ENCODE results near the gene IFT88.

Gene IFT88

DNA sequence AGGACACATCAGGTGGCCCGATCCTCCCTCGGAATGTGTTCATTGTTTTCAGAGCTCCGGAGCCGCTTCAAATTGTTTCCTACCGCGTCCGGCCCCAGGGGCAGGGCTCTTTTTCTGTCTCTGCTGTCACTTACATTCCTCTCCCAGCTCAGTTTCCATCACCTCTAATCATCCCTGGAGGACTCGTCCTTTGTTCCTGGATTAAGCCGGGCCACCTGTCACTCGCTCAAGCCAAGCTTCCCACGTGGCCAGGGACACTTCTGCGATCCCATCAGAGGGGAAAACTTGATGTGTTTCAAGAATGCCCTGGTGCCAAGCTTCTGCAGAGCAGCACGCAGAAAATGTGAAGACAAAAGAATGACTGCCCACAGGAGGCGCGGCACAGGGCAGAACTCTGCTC, 150.0 kb downstream of the IFT88 start:
- Histone ChIP-seq H3K27me3 (ENCODE audit: insufficient read depth, poor library complexity, severe bottlenecking) (no peaks in the 10 kb centered on the region), H3K27ac (replicated peaks) (no peak overlapping the region), H3K4me3 (replicated peaks; ENCODE audit: insufficient read depth, low read length) (no peak overlapping the region)
- DNase-seq (ENCODE audit: low read depth in 1 of 2, low spot score in 1 of 2), result no peak
- TF ChIP-seq GABPA (IDR thresholded peaks at IDR 0.05; ENCODE audit: low read depth), result no peak
- TF ChIP-seq, protein P1, sequence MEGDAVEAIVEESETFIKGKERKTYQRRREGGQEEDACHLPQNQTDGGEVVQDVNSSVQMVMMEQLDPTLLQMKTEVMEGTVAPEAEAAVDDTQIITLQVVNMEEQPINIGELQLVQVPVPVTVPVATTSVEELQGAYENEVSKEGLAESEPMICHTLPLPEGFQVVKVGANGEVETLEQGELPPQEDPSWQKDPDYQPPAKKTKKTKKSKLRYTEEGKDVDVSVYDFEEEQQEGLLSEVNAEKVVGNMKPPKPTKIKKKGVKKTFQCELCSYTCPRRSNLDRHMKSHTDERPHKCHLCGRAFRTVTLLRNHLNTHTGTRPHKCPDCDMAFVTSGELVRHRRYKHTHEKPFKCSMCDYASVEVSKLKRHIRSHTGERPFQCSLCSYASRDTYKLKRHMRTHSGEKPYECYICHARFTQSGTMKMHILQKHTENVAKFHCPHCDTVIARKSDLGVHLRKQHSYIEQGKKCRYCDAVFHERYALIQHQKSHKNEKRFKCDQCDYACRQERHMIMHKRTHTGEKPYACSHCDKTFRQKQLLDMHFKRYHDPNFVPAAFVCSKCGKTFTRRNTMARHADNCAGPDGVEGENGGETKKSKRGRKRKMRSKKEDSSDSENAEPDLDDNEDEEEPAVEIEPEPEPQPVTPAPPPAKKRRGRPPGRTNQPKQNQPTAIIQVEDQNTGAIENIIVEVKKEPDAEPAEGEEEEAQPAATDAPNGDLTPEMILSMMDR (IDR thresholded peaks at IDR 0.05; ENCODE audit: insufficient read depth, low read length), result no peak
- no peak for TF ChIP-seq POLR2AphosphoS5 (IDR thresholded peaks at IDR 0.05; ENCODE audit: low read depth)
- TF ChIP-seq, protein P2, sequence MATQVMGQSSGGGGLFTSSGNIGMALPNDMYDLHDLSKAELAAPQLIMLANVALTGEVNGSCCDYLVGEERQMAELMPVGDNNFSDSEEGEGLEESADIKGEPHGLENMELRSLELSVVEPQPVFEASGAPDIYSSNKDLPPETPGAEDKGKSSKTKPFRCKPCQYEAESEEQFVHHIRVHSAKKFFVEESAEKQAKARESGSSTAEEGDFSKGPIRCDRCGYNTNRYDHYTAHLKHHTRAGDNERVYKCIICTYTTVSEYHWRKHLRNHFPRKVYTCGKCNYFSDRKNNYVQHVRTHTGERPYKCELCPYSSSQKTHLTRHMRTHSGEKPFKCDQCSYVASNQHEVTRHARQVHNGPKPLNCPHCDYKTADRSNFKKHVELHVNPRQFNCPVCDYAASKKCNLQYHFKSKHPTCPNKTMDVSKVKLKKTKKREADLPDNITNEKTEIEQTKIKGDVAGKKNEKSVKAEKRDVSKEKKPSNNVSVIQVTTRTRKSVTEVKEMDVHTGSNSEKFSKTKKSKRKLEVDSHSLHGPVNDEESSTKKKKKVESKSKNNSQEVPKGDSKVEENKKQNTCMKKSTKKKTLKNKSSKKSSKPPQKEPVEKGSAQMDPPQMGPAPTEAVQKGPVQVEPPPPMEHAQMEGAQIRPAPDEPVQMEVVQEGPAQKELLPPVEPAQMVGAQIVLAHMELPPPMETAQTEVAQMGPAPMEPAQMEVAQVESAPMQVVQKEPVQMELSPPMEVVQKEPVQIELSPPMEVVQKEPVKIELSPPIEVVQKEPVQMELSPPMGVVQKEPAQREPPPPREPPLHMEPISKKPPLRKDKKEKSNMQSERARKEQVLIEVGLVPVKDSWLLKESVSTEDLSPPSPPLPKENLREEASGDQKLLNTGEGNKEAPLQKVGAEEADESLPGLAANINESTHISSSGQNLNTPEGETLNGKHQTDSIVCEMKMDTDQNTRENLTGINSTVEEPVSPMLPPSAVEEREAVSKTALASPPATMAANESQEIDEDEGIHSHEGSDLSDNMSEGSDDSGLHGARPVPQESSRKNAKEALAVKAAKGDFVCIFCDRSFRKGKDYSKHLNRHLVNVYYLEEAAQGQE (IDR thresholded peaks at IDR 0.05; ENCODE audit: insufficient replicate concordance, low read depth), result no peak
- no peak for TF ChIP-seq SPI1 (IDR thresholded peaks at IDR 0.05; ENCODE audit: borderline replicate concordance, low read depth)

DNA sequence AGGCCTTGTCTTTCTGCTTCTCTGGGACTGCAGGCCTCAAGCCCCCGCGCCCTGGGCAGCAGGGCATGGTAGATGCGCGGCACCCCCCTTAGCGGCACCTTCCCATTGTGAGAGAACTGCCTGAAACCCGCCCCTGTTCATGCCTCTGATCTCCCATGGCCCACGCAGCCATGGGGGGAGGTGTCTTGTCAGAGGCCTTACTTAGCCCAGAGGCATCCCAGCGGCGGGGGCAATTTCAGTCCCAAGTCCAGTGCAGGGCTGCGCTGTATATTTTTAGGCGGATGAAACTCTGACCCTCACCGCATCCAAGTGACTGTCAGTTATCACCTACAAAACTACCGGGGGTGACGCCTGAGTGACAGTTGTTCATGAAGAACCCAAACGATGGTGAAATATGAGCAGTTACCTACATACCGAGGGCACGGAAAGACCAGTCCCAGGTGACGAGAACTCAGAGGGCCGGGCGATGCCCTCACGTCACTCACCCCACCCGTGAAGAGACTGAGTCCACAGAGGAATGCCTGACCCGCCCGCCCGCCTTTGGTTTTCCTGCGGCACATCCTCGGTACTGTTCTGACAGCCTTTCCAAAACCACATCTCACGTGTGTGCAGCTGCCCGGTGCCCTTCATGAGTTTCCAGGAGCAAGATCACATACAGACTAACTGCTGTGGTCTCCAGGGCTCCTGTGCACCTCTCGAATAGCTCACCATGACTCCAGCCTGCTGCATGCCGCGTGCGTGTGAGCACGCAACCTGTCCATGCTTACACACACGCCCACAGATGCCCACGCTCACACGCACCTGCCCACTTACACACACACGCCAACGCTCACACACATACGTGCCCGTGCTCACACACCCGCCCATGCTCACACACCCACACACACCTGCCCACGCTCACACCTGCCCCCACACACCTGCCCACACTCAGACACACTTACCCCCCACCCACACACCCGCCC, 150.9 kb downstream of the IFT88 start:
- no peak overlapping the region for H3K27ac ChIP-seq (replicated peaks)
- H3K27me3 ChIP-seq (ENCODE audit: insufficient read depth, poor library complexity, severe bottlenecking), result no peaks in the 10 kb centered on the region
- no peak overlapping the region for H3K4me3 ChIP-seq (replicated peaks; ENCODE audit: insufficient read depth, low read length)
- TF ChIP-seq POLR2AphosphoS5 (IDR thresholded peaks at IDR 0.05; ENCODE audit: low read depth) (no peak), GABPA (IDR thresholded peaks at IDR 0.05; ENCODE audit: low read depth) (no peak), SPI1 (IDR thresholded peaks at IDR 0.05; ENCODE audit: borderline replicate concordance, low read depth) (no peak)
- TF ChIP-seq, protein P2 (IDR thresholded peaks at IDR 0.05; ENCODE audit: insufficient replicate concordance, low read depth), result no peak
- TF ChIP-seq, protein P1 (IDR thresholded peaks at IDR 0.05; ENCODE audit: insufficient read depth, low read length), result no peak
- no peak for DNase-seq (ENCODE audit: low read depth in 1 of 2, low spot score in 1 of 2)

DNA sequence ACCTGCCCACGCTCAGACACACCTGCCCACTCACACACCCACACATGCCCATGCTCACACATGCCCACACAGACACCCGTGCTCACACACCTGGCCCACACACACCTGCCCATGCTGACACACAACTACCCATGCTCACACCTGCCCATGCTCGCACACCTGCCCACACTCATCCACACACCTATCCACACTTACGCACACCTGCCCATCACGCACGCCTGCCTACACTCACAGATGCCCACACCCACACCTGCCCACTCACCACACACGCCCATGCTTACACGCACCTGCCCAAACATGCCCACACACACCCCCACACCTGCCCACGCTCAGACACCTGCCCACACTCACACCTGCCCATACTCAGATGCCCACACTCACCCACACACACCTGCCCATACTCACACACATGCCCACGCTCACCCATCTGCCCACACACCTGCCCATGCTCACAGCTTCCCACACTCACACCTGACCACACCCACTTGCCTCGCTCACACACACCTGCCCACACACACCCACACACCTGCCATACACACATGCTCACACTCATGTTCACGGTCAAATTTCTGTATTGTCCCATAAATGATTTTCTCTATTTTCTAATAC, 152.1 kb downstream of the IFT88 start:
- Histone ChIP-seq H3K4me3 (replicated peaks; ENCODE audit: insufficient read depth, low read length) (no peak overlapping the region), H3K27me3 (ENCODE audit: insufficient read depth, poor library complexity, severe bottlenecking) (no peaks in the 10 kb centered on the region), H3K27ac (replicated peaks) (no peak overlapping the region)
- TF ChIP-seq, protein P1 (IDR thresholded peaks at IDR 0.05; ENCODE audit: insufficient read depth, low read length), result no peak
- TF ChIP-seq, protein P2 (IDR thresholded peaks at IDR 0.05; ENCODE audit: insufficient replicate concordance, low read depth), result no peak
- TF ChIP-seq POLR2AphosphoS5 (IDR thresholded peaks at IDR 0.05; ENCODE audit: low read depth) (no peak), SPI1 (IDR thresholded peaks at IDR 0.05; ENCODE audit: borderline replicate concordance, low read depth) (no peak), GABPA (IDR thresholded peaks at IDR 0.05; ENCODE audit: low read depth) (no peak)
- DNase-seq (ENCODE audit: low read depth in 1 of 2, low spot score in 1 of 2), result no peak

Data from HL-60 (cell line).